ENCODE measurements around the gene ATL1.

The ATL1 gene

GRCh38 chr14:50603565-50603964 lies 43.6 kb downstream of the ATL1 start:
- ChIA-PET CTCF (interaction anchor here (1.1 to 1.6 kb wide), 3 partner anchors 12 to 172 kb away, joined by 3 to 4 read pairs (median 3); no protein-coding TSS in a partner anchor), POLR2A (no interaction called here)
- no peak for DNase-seq (ENCODE audit: extremely low spot score)
- TF ChIP-seq, protein P1, sequence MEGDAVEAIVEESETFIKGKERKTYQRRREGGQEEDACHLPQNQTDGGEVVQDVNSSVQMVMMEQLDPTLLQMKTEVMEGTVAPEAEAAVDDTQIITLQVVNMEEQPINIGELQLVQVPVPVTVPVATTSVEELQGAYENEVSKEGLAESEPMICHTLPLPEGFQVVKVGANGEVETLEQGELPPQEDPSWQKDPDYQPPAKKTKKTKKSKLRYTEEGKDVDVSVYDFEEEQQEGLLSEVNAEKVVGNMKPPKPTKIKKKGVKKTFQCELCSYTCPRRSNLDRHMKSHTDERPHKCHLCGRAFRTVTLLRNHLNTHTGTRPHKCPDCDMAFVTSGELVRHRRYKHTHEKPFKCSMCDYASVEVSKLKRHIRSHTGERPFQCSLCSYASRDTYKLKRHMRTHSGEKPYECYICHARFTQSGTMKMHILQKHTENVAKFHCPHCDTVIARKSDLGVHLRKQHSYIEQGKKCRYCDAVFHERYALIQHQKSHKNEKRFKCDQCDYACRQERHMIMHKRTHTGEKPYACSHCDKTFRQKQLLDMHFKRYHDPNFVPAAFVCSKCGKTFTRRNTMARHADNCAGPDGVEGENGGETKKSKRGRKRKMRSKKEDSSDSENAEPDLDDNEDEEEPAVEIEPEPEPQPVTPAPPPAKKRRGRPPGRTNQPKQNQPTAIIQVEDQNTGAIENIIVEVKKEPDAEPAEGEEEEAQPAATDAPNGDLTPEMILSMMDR (IDR thresholded peaks at IDR 0.05; ENCODE audit: control extremely low read depth, extremely low read depth, low read depth, missing control alignments): no peak

GRCh38 chr14:50605766-50606165 lies 45.8 kb downstream of the ATL1 start:
- TF ChIP-seq, protein P1 (IDR thresholded peaks at IDR 0.05; ENCODE audit: control extremely low read depth, extremely low read depth, low read depth, missing control alignments): no peak
- CTCF ChIA-PET: interaction anchor here (0.7 to 3.5 kb wide), 11 partner anchors 14 to 255 kb away, joined by 3 to 19 read pairs (median 4); no protein-coding TSS in a partner anchor
- no peak for DNase-seq (ENCODE audit: extremely low spot score)
- POLR2A ChIA-PET: no interaction called here

DNA sequence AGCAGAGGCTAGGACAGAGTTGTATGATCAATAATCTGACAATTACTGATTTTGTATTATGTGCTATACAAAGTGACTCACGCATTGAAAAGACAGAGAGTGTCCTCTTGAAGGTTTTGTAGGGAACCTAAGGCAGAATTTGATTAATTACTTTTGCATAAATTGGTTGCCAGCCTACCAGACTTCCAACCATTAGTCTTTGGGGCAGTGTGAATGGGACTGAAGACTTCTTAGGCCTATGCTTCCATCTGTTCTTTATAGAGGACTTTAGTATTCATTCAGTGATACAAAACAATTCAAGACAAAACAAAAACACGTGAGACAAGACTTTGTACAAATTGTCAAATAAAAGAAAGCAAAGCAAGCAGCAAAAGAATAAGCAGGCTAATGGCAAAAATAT lies 46.5 kb downstream of the ATL1 start:
- DNase-seq (ENCODE audit: extremely low spot score): no peak
- ChIA-PET POLR2A (no interaction called here), CTCF (interaction anchor here (0.7 to 3.5 kb wide), 10 partner anchors 7 to 254 kb away, joined by 3 to 19 read pairs (median 4); no protein-coding TSS in a partner anchor)
- TF ChIP-seq, protein P1 (IDR thresholded peaks at IDR 0.05; ENCODE audit: control extremely low read depth, extremely low read depth, low read depth, missing control alignments): no peak

- ChIA-PET CTCF (interaction anchor here (1.1 to 3.5 kb wide), 6 partner anchors 8 to 253 kb away, joined by 3 to 19 read pairs (median 6); no protein-coding TSS in a partner anchor), POLR2A (no interaction called here)
- TF ChIP-seq, protein P1 (IDR thresholded peaks at IDR 0.05; ENCODE audit: control extremely low read depth, extremely low read depth, low read depth, missing control alignments): no peak
- DNase-seq (ENCODE audit: extremely low spot score): no peak
Measured at GRCh38 chr14:50607181-50607580, 47.2 kb downstream of the ATL1 start.

DNA sequence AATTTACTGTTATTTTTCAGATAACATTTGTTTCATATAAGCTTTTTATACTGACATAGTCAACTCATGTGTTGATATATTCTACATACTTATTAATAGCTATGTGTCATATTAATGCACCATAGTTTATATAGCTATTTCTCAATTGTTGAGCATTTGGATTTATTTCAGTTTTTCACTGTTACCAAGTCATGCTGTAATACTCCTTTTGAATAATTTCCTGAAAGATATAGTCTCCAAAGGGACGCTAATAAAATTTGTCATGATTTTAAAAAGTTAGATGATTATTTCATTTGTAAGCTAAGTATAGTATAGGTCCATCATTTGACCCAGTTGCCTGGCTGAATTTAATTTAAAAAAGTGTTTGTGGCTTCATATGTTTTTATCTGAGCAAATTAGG lies 47.8 kb downstream of the ATL1 start:
- TF ChIP-seq, protein P1 (IDR thresholded peaks at IDR 0.05; ENCODE audit: control extremely low read depth, extremely low read depth, low read depth, missing control alignments): no peak
- ChIA-PET POLR2A (no interaction called here), CTCF (interaction anchor here (1.0 to 3.5 kb wide), 6 partner anchors 9 to 253 kb away, joined by 3 to 19 read pairs (median 4); no protein-coding TSS in a partner anchor)
- no peak for DNase-seq (ENCODE audit: extremely low spot score)

GRCh38 chr14:50608302-50608851 lies 48.4 kb downstream of the ATL1 start:
- TF ChIP-seq, protein P1 (IDR thresholded peaks at IDR 0.05; ENCODE audit: control extremely low read depth, extremely low read depth, low read depth, missing control alignments): no peak
- CTCF ChIA-PET: interaction anchor here (1.0 to 3.5 kb wide), 5 partner anchors 10 to 252 kb away, joined by 3 to 19 read pairs (median 4); no protein-coding TSS in a partner anchor

More at GRCh38 chr14:50608302-50608851, 48.4 kb downstream of the ATL1 start:
- POLR2A ChIA-PET: no interaction called here
- DNase-seq (ENCODE audit: extremely low spot score): no peak

Measured in GM10248 (cell line).